Measurements from ENCODE around the gene ZDHHC24.

Gene ZDHHC24

DNA sequence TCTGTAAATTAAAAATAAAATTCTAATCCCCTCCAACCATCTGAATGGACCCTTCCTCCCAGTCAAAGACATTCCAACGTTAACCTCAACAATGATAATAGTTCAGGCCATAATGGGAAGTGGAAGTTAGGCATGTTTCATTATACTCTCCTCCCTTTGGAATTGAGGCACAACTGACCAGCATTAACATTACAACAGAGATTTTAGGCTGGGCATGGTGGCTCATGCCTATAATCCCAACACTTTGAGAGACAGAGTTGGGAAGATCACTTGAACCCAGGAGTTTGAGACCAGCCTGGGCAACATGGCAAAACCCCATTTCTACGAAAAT lies 25.0 kb upstream of the ZDHHC24 start:
- TF ChIP-seq CTCF (IDR thresholded peaks at IDR 0.05; ENCODE audit: low read depth, low read length), result no peak
- no peak for DNase-seq (ENCODE audit: low read depth in 2 of 2)
- no peak overlapping the region for H3K4me3 ChIP-seq (replicated peaks in 1 of 2; ENCODE audit: low read depth in 2 of 2, low read length in 2 of 2)

DNA sequence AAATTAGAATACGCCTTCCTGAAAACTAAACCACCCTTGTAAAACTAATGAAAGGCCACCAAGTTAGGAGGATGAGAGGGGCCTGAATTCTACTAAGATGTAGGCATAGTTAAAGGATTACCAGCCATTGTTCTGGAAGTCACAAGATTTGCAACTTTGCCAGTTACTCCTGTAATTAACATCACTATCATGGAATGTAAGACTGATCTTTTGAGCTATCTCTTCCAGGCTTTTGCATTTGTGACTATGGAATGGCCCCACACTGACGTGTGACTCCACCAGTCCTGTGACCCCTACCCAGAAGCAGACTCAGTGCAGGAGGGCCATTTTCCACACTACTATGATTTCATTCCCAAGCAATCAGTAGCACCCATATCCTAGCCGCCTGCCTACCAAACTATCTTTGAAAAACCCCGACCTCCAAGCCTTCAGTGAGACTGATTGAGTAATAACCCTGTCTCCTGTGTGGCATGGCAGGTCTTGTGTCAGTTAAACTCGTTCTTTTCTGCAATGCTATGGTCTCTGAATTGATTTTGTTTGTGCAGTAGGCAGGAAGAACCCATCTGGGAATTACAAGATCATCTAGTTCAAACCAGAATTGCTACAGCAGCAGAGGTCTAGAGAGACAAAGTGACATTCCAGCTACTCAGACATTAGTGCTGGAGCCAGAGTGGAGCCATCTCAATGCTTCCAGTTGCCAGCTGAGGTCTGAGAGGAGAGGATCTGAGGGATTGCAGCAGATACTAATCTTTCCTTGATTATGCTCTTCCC lies 24.4 kb upstream of the ZDHHC24 start:
- DNase-seq (ENCODE audit: low read depth in 2 of 2), result no peak
- TF ChIP-seq CTCF (IDR thresholded peaks at IDR 0.05; ENCODE audit: low read depth, low read length), result no peak
- no peak overlapping the region for H3K4me3 ChIP-seq (replicated peaks in 1 of 2; ENCODE audit: low read depth in 2 of 2, low read length in 2 of 2)

GRCh38 chr11:66569076-66569475 lies 23.2 kb upstream of the ZDHHC24 start:
- no peak for TF ChIP-seq CTCF (IDR thresholded peaks at IDR 0.05; ENCODE audit: low read depth, low read length)
- no peak for DNase-seq (ENCODE audit: low read depth in 2 of 2)
- no peak overlapping the region for H3K4me3 ChIP-seq (replicated peaks in 1 of 2; ENCODE audit: low read depth in 2 of 2, low read length in 2 of 2)

DNA sequence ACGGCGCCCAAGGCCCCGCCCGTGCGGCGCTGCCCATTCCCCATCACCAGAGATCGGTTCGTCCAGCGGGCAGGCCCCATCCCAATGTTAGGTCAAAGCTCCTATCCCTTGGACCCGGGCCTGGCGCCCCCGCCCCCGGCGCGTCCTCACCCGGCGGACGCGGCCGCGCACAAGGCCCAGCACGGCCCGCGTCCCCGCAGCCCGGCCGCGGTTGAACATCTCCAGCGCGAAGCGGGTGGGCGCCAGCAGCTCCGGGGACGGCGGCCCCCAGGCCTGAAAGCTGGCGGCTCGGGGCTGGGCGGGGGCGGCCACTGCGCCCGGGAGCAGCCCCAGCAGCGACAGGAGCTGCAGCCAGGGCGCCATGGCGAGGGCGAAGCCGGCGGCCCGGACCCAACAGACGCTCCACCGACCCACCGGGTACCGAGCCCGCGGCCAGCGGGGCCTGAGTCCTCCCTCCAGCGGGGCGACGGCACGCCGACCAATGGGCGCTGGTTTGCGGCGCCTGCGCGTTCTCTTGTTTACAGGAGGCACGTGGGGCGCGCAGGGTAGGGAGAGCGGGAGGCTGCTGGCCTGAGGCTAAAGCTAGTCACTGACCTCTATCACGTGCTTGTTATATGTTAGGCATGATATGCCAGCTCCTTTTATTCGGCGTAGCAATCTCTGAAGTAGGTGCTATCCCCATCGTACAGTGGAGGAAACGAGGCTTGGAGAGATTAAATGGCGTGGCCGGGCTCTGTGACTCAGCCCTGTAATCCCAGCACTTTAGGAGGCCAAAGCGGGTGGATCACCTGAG lies 22.5 kb upstream of the ZDHHC24 start, which contains the start of gene CTSF:
Gene CTSF, minus strand, starts transcription at position 483 of the 793 bp plus-strand sequence. Its CDS starts 120 bp downstream, at position 363.
- DNase-seq (ENCODE audit: low read depth in 2 of 2), result peak; percentile 74 to 83
- peak within 1 kb of the TSS; percentile 52 to 53 for H3K4me3 ChIP-seq (replicated peaks in 1 of 2; ENCODE audit: low read depth in 2 of 2, low read length in 2 of 2)
- no peak for TF ChIP-seq CTCF (IDR thresholded peaks at IDR 0.05; ENCODE audit: low read depth, low read length)

- DNase-seq (ENCODE audit: low read depth in 2 of 2), result no peak
- H3K4me3 ChIP-seq (replicated peaks in 1 of 2; ENCODE audit: low read depth in 2 of 2, low read length in 2 of 2), result peak overlapping the region; percentile 52 to 53
- no peak for TF ChIP-seq CTCF (IDR thresholded peaks at IDR 0.05; ENCODE audit: low read depth, low read length)
Measured at GRCh38 chr11:66567787-66568123, 21.9 kb upstream of the ZDHHC24 start.

GRCh38 chr11:66566221-66566620 lies 20.4 kb upstream of the ZDHHC24 start:
- H3K4me3 ChIP-seq (replicated peaks in 1 of 2; ENCODE audit: low read depth in 2 of 2, low read length in 2 of 2), result no peak overlapping the region
- TF ChIP-seq CTCF (IDR thresholded peaks at IDR 0.05; ENCODE audit: low read depth, low read length), result no peak
- DNase-seq (ENCODE audit: low read depth in 2 of 2), result no peak
